ENCODE results near the gene APOE. TPM values are rescaled to one million over a fixed set of nuclear protein-coding genes. Genes with fewer than 3 reads are reported as not detected.
"Not testable (repeated sequence)": the region's sequence is repeated elsewhere in the genome, so short reads cannot be mapped to it uniquely, and the experiment has no call there.

APOE gene
- total and polyA plus RNA-seq, 12 donors: 569 to 21,602 (median 8,894) TPM

GRCh38 chr19:44884566-44884965 lies 21.0 kb upstream of the APOE start:
- Histone ChIP-seq H3K4me3 (no peak overlapping the region), H3K27ac (no peak overlapping the region), H3K9me3 (replicated peaks in 1 of 3) (no peaks in the 10 kb centered on the region), H3K27me3 (no peaks in the 10 kb centered on the region), H3K4me1 (replicated peaks in 1 of 2) (peaks cover under 1 to 1% of the 10 kb centered on the region in 2 donors), H3K36me3 (replicated peaks in 1 of 2) (peaks cover 0 to 24% of the 10 kb centered on the region in 2 donors)
- no peak for TF ChIP-seq POLR2A (IDR thresholded peaks at IDR 0.05)
- no peak for TF ChIP-seq CTCF (IDR thresholded peaks at IDR 0.05)
- WGBS, 4 donors: 92 to 94% (median 93%) methylated on average over 4 of the region's 4 CpGs
- DNase-seq: no peak
- intact Hi-C loops (cut with DNase I): no loop called here

DNA sequence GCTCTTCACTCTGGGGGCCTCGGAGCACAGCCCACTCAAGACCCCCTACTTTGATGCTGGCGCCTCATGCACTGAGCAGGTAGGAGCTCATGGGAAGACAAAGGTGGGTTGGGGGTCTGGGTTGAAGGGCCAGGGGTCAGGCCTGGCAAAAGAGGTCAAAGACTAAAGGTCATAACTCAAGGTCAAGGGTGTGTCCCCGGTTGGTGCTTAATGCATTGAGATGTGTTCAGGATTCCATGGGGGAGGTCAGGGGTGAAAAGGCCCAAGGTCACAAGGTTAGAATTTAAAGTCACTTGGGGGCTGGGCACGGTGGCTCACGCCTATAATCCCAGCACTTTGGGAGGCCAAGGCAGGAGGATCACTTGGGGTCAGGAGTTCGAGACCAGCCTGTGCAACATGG lies 19.5 kb upstream of the APOE start:
- intact Hi-C loops (cut with DNase I): no loop called here
- DNase-seq: no peak
- Histone ChIP-seq H3K36me3 (replicated peaks in 1 of 2) (peaks cover 0 to 24% of the 10 kb centered on the region in 2 donors), H3K27me3 (no peaks in the 10 kb centered on the region), H3K4me3 (no peak overlapping the region), H3K4me1 (replicated peaks in 1 of 2) (peaks cover 7% of the 10 kb centered on the region in 2 donors), H3K27ac (no peak overlapping the region), H3K9me3 (replicated peaks in 1 of 3) (no peaks in the 10 kb centered on the region)
- 82 to 88% (median 85%) methylated on average over 5 to 6 of the region's 6 CpGs for WGBS, 4 donors
- no peak for TF ChIP-seq CTCF (IDR thresholded peaks at IDR 0.05)
- TF ChIP-seq POLR2A (IDR thresholded peaks at IDR 0.05): no peak

- TF ChIP-seq CTCF (IDR thresholded peaks at IDR 0.05): no peak
- Histone ChIP-seq H3K27me3 (no peaks in the 10 kb centered on the region), H3K4me1 (replicated peaks in 1 of 2) (peaks cover 16 to 18% of the 10 kb centered on the region in 2 donors), H3K27ac (no peak overlapping the region), H3K9me3 (replicated peaks in 1 of 3) (no peaks in the 10 kb centered on the region), H3K36me3 (replicated peaks in 1 of 2) (peaks cover 0 to 24% of the 10 kb centered on the region in 2 donors), H3K4me3 (no peak overlapping the region)
- intact Hi-C loops (cut with DNase I): no loop called here
- WGBS, 4 donors: 82 to 84% (median 84%) methylated on average over 4 of the region's 4 CpGs
- DNase-seq: no peak
These were observed 17.9 kb upstream of the APOE start for GRCh38 chr19:44887648-44888047.

GRCh38 chr19:44888335-44888734 lies 17.3 kb upstream of the APOE start:
- H3K4me3 ChIP-seq; H3K9me3 ChIP-seq (replicated peaks in 1 of 3); intact Hi-C loops (cut with DNase I); DNase-seq; H3K27me3 ChIP-seq; H3K27ac ChIP-seq: not testable (repeated sequence)
- 84 to 92% (median 88%) methylated on average over 4 to 5 of the region's 5 CpGs for WGBS, 4 donors
- Histone ChIP-seq H3K4me1 (replicated peaks in 1 of 2) (peaks cover 16 to 23% of the 10 kb centered on the region in 2 donors), H3K36me3 (replicated peaks in 1 of 2) (peaks cover 0 to 30% of the 10 kb centered on the region in 2 donors)

DNA sequence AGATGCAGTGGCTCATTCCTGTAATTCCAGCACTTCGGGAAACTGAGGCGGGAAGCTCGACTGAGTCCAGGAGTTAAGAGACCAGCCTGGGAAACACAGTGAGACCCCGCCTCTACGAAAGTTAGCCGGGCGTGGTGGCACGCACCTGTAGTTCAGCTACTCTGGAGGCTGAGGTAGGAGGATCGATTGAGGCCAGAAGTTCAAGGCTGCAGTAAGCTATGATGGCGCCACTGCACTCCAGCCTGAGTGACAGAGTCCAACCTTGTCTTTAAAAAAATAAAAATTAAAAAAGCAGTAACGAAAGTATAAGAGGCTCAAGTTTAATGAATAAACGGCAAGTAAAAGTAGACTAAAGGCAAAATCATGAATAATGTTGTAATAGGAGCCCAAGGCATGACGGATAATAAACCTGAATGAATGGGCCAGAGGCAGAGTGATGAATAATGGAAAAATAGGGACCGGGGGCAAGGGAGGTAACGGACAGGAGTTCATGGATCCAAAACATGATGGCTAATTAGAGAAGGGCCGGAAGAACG lies 15.7 kb upstream of the APOE start:
- Histone ChIP-seq H3K9me3 (replicated peaks in 1 of 3) (no peaks in the 10 kb centered on the region), H3K27me3 (no peaks in the 10 kb centered on the region), H3K4me1 (replicated peaks in 1 of 2) (peaks cover 20 to 26% of the 10 kb centered on the region in 2 donors), H3K4me3 (peak overlapping the region in 2 of 4 donors; percentile 23 to 56), H3K36me3 (replicated peaks in 1 of 2) (peaks cover 0 to 46% of the 10 kb centered on the region in 2 donors), H3K27ac (peak overlapping the region in 4 of 5 donors; percentile 66 to 99 (median 93))
- 40 to 48% (median 47%) methylated on average over 17 of the region's 17 CpGs for WGBS, 4 donors
- DNase-seq: peak in 1 of 7 donors; percentile 69
- no peak for TF ChIP-seq POLR2A (IDR thresholded peaks at IDR 0.05)
- TF ChIP-seq CTCF (IDR thresholded peaks at IDR 0.05): no peak
- intact Hi-C loops (cut with DNase I): no loop called here
